Subcutaneous abdominal adipose tissue (tissue), 5 donors: ENCODE data around the gene FRMPD4.

ENCODE experiments used
- H3K27ac ChIP-seq: one replicate; pipeline ENCODE4 v1.7.0; 2013; ENCODE audit warnings: low read depth, mild to moderate bottlenecking, inconsistent platforms, low read length, moderate library complexity
- H3K27me3 ChIP-seq, 5 donors: one replicate each; pipeline ENCODE4 v1.7.0; 2013; ENCODE audit warnings: low read length in 5 of 5, inconsistent platforms in 1 of 5; ENCODE audit not compliant: control insufficient read depth in 5 of 5, insufficient read depth in 4 of 5
- H3K36me3 ChIP-seq, 5 donors: one replicate each; pipeline ENCODE4 v1.7.0; 2013; ENCODE audit warnings: low read length in 5 of 5; ENCODE audit not compliant: control insufficient read depth in 5 of 5, insufficient read depth in 5 of 5
- H3K4me1 ChIP-seq, 5 donors: one replicate each; pipeline ENCODE4 v1.7.0; 2013; ENCODE audit warnings: low read length in 5 of 5, mild to moderate bottlenecking in 3 of 5, moderate library complexity in 1 of 5; ENCODE audit not compliant: control insufficient read depth in 5 of 5, insufficient read depth in 5 of 5
- H3K4me3 ChIP-seq, 5 donors: one replicate each; pipeline ENCODE4 v1.7.0; 2013; ENCODE audit warnings: low read length in 5 of 5, low read depth in 1 of 5
- H3K9ac ChIP-seq, 5 donors: one replicate each; pipeline ENCODE4 v1.7.0; 2013; ENCODE audit warnings: low read length in 5 of 5, mild to moderate bottlenecking in 4 of 5, moderate library complexity in 3 of 5
- H3K9me3 ChIP-seq, 5 donors: one replicate each; pipeline ENCODE4 v1.7.0; 2013; ENCODE audit warnings: low read length in 5 of 5; ENCODE audit not compliant: control insufficient read depth in 5 of 5
- donor health status: healthy.
- donor health status: healthy.
- donor health status: healthy.
- donor health status: healthy.
- donor health status: healthy.

Gene FRMPD4

GRCh38 chrX:12315526-12315925, 177.3 kb downstream of the FRMPD4 start:
- no peak overlapping the region for H3K9ac ChIP-seq
- H3K4me1 ChIP-seq, result peaks cover 0 to 6% (median 0%) of the 10 kb centered on the region in 5 donors
- H3K4me3 ChIP-seq, result no peak overlapping the region
- H3K27me3 ChIP-seq, result peaks cover 0 to 3% (median 2%) of the 10 kb centered on the region in 5 donors
- H3K9me3 ChIP-seq, result no peaks in the 10 kb centered on the region
- H3K36me3 ChIP-seq, result no peaks in the 10 kb centered on the region
- no peak overlapping the region for H3K27ac ChIP-seq

GRCh38 chrX:12319003-12319519, 180.8 kb downstream of the FRMPD4 start:
- Histone ChIP-seq H3K9me3 (peaks cover 0 to 12% (median 9%) of the 10 kb centered on the region in 5 donors), H3K9ac (no peak overlapping the region), H3K27ac (no peak overlapping the region), H3K27me3 (peaks cover 0 to 6% (median 0%) of the 10 kb centered on the region in 5 donors), H3K4me3 (no peak overlapping the region), H3K4me1 (peaks cover 0 to 6% (median 0%) of the 10 kb centered on the region in 5 donors), H3K36me3 (no peaks in the 10 kb centered on the region)

GRCh38 chrX:12319992-12320391, 181.7 kb downstream of the FRMPD4 start:
- Histone ChIP-seq H3K9me3 (peaks cover 0 to 12% (median 9%) of the 10 kb centered on the region in 5 donors), H3K27ac (no peak overlapping the region), H3K4me3 (no peak overlapping the region), H3K4me1 (peaks cover 0 to 6% (median 0%) of the 10 kb centered on the region in 5 donors), H3K9ac (no peak overlapping the region), H3K36me3 (no peaks in the 10 kb centered on the region), H3K27me3 (peaks cover 0 to 6% (median 0%) of the 10 kb centered on the region in 5 donors)

- H3K4me3 ChIP-seq, result no peak overlapping the region
- peaks cover 0 to 6% (median 0%) of the 10 kb centered on the region in 5 donors for H3K27me3 ChIP-seq
- H3K9ac ChIP-seq, result no peak overlapping the region
- peaks cover 0 to 12% (median 9%) of the 10 kb centered on the region in 5 donors for H3K9me3 ChIP-seq
- no peak overlapping the region for H3K27ac ChIP-seq
- no peaks in the 10 kb centered on the region for H3K4me1 ChIP-seq
- H3K36me3 ChIP-seq, result no peaks in the 10 kb centered on the region
Observed at GRCh38 chrX:12322031-12322430, 183.8 kb downstream of the FRMPD4 start.

- H3K27me3 ChIP-seq, result peaks cover 0 to 6% (median 0%) of the 10 kb centered on the region in 5 donors
- H3K9me3 ChIP-seq, result peaks cover 0 to 12% (median 9%) of the 10 kb centered on the region in 5 donors
- H3K4me3 ChIP-seq, result no peak overlapping the region
- no peak overlapping the region for H3K9ac ChIP-seq
- no peaks in the 10 kb centered on the region for H3K36me3 ChIP-seq
- H3K27ac ChIP-seq, result no peak overlapping the region
- no peaks in the 10 kb centered on the region for H3K4me1 ChIP-seq
Observed at GRCh38 chrX:12325171-12325570, 186.9 kb downstream of the FRMPD4 start.

- Histone ChIP-seq H3K9ac (no peak overlapping the region), H3K36me3 (no peaks in the 10 kb centered on the region), H3K4me1 (no peaks in the 10 kb centered on the region), H3K27ac (no peak overlapping the region), H3K9me3 (peaks cover 0 to 5% (median 0%) of the 10 kb centered on the region in 5 donors), H3K27me3 (peaks cover 0 to 8% (median 0%) of the 10 kb centered on the region in 5 donors), H3K4me3 (no peak overlapping the region)
Observed at GRCh38 chrX:12327836-12328235, 189.6 kb downstream of the FRMPD4 start.

GRCh38 chrX:12329476-12329875, 191.2 kb downstream of the FRMPD4 start:
- H3K9me3 ChIP-seq, result no peaks in the 10 kb centered on the region

GRCh38 chrX:12330841-12331240, 192.6 kb downstream of the FRMPD4 start:
- Histone ChIP-seq H3K4me3 (no peak overlapping the region), H3K4me1 (no peaks in the 10 kb centered on the region), H3K9ac (no peak overlapping the region), H3K36me3 (no peaks in the 10 kb centered on the region), H3K9me3 (no peaks in the 10 kb centered on the region), H3K27ac (no peak overlapping the region), H3K27me3 (peaks cover 0 to 4% (median 0%) of the 10 kb centered on the region in 5 donors)

More at GRCh38 chrX:12329476-12329875, 191.2 kb downstream of the FRMPD4 start:
- Histone ChIP-seq H3K4me1 (no peaks in the 10 kb centered on the region), H3K4me3 (no peak overlapping the region), H3K27me3 (peaks cover 0 to 4% (median 0%) of the 10 kb centered on the region in 5 donors), H3K36me3 (no peaks in the 10 kb centered on the region), H3K9ac (no peak overlapping the region), H3K27ac (no peak overlapping the region)

GRCh38 chrX:12332786-12333347, 194.6 kb downstream of the FRMPD4 start:
- Histone ChIP-seq H3K4me3 (no peak overlapping the region), H3K27ac (no peak overlapping the region), H3K9ac (no peak overlapping the region), H3K4me1 (no peaks in the 10 kb centered on the region), H3K27me3 (peaks cover 0 to 4% (median 0%) of the 10 kb centered on the region in 5 donors), H3K9me3 (no peaks in the 10 kb centered on the region), H3K36me3 (no peaks in the 10 kb centered on the region)

- no peaks in the 10 kb centered on the region for H3K27me3 ChIP-seq
- no peak overlapping the region for H3K9ac ChIP-seq
- H3K27ac ChIP-seq, result no peak overlapping the region
- no peaks in the 10 kb centered on the region for H3K9me3 ChIP-seq
- H3K4me3 ChIP-seq, result no peak overlapping the region
- H3K36me3 ChIP-seq, result no peaks in the 10 kb centered on the region
- no peaks in the 10 kb centered on the region for H3K4me1 ChIP-seq
Observed at GRCh38 chrX:12339921-12340320, 201.6 kb downstream of the FRMPD4 start.
